Uterus (tissue), 2 donors: Measurements from ENCODE around the gene CEP63.

Experiments used
- CTCF ChIP-seq, 4 experiments: fragments of 200-600 bp in 2 of 4; fragments of 450-650 bp in 2 of 4; sonication (generic) in 2 of 4; IDR thresholded peaks; one replicate each; pipeline ENCODE4 v1.5.1; 2016 to 2019; ENCODE audit warnings: antibody characterized with exemption in 4 of 4, mild to moderate bottlenecking in 2 of 4, moderate library complexity in 1 of 4
- POLR2A ChIP-seq, 2 donors: fragments of 450-650 bp; IDR thresholded peaks; one replicate each; pipeline ENCODE4 v1.6.1; 2016; ENCODE audit warnings: antibody characterized with exemption in 2 of 2, mild to moderate bottlenecking in 1 of 2, moderate library complexity in 1 of 2

GRCh38 chr3:134601539-134602439 is 115.9 kb downstream of the CEP63 start:
- TF ChIP-seq CTCF (IDR thresholded peaks at IDR 0.05) (no peak), POLR2A (IDR thresholded peaks at IDR 0.05) (no peak)
